ENCODE results near the gene ATXN1.

GRCh38 chr6:16476861-16477260 is 284.4 kb downstream of the ATXN1 start:
- no peak for TF ChIP-seq CTCF (IDR thresholded peaks at IDR 0.05; ENCODE audit: insufficient read depth, low read length, poor library complexity, severe bottlenecking)
- no peak for TF ChIP-seq EZH2phosphoT487 (conservative IDR thresholded peaks at IDR 0.05; ENCODE audit: low read length)
